Astrocyte (in vitro differentiated cells and primary cell): Measurements from ENCODE around the gene PLEKHA3.

ENCODE experiments used
- EZH2 ChIP-seq: IDR thresholded peaks from 2 replicates; pipeline ENCODE4 v1.6.1; 2012; ENCODE audit warnings: mild to moderate bottlenecking, low read length, inconsistent platforms; ENCODE audit not compliant: insufficient read depth
- TF ChIP-seq, protein P1 (sequence below): IDR thresholded peaks from 2 replicates; pipeline ENCODE4 v1.5.1; 2011; ENCODE audit warnings: low read depth, mild to moderate bottlenecking, inconsistent platforms, low read length, moderate library complexity; ENCODE audit not compliant: insufficient read depth

DNA sequence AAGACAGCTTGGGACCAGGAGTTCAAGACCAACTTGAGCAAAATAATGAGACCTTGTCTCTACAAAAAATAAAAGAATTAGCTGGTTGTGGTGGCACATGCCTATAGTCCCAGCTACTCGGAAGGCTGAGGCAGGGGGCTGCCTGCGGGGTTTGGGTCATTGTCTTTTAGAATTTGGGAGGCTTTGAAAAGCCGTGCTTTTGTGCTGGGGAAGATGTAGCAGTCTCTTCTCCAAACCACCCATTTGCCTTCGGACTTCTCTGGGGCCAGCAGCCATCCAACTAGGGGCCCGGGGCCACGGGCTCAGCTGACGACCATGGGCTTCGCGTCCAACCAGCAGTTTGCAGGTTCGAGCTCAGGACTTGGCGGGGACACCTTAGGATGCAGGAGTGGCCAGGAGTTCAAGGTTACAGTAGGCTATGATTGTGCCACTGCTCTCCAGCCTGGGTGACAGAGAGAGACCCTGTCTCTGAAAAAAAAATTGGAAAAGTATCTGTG lies 22.8 kb upstream of the PLEKHA3 start:
- TF ChIP-seq, protein P1, sequence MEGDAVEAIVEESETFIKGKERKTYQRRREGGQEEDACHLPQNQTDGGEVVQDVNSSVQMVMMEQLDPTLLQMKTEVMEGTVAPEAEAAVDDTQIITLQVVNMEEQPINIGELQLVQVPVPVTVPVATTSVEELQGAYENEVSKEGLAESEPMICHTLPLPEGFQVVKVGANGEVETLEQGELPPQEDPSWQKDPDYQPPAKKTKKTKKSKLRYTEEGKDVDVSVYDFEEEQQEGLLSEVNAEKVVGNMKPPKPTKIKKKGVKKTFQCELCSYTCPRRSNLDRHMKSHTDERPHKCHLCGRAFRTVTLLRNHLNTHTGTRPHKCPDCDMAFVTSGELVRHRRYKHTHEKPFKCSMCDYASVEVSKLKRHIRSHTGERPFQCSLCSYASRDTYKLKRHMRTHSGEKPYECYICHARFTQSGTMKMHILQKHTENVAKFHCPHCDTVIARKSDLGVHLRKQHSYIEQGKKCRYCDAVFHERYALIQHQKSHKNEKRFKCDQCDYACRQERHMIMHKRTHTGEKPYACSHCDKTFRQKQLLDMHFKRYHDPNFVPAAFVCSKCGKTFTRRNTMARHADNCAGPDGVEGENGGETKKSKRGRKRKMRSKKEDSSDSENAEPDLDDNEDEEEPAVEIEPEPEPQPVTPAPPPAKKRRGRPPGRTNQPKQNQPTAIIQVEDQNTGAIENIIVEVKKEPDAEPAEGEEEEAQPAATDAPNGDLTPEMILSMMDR, result no peak
- no peak for TF ChIP-seq EZH2
